ENCODE measurements around the gene PCDH19. TPM values are rescaled to one million over a fixed set of nuclear protein-coding genes. Genes with fewer than 3 reads are reported as not detected.

The PCDH19 gene
- total RNA-seq, 1 donor from 2014 or later = 0.38 TPM

GRCh38 chrX:100350704-100351489, 59.2 kb downstream of the PCDH19 start:
- Histone ChIP-seq H3K36me3 (no peaks in the 10 kb centered on the region), H3K4me3 (no peak overlapping the region), H3K27ac (replicated peaks) (no peak overlapping the region), H3K27me3 (ENCODE audit: low read depth) (no peaks in the 10 kb centered on the region), H3K9me3 (replicated peaks) (no peaks in the 10 kb centered on the region), H3K4me1 (no peaks in the 10 kb centered on the region)
- no peak for DNase-seq
- TF ChIP-seq CTCF (IDR thresholded peaks at IDR 0.05; ENCODE audit: borderline replicate concordance) = no peak
- intact Hi-C loops (cut with micrococcal nuclease) = no loop called here

GRCh38 chrX:100349391-100349790, 60.7 kb downstream of the PCDH19 start:
- no peaks in the 10 kb centered on the region for H3K36me3 ChIP-seq
- intact Hi-C loops (cut with micrococcal nuclease) = no loop called here
- H3K27me3 ChIP-seq (ENCODE audit: low read depth) = no peaks in the 10 kb centered on the region
- no peak overlapping the region for H3K27ac ChIP-seq (replicated peaks)
- no peaks in the 10 kb centered on the region for H3K4me1 ChIP-seq
- H3K4me3 ChIP-seq = no peak overlapping the region
- H3K9me3 ChIP-seq (replicated peaks) = no peaks in the 10 kb centered on the region
- DNase-seq = no peak
- no peak for TF ChIP-seq CTCF (IDR thresholded peaks at IDR 0.05; ENCODE audit: borderline replicate concordance)

GRCh38 chrX:100341142-100341510, 68.9 kb downstream of the PCDH19 start:
- intact Hi-C loops (cut with micrococcal nuclease) = no loop called here
- H3K9me3 ChIP-seq (replicated peaks) = no peaks in the 10 kb centered on the region
- DNase-seq = no peak
- H3K36me3 ChIP-seq = no peaks in the 10 kb centered on the region
- H3K4me1 ChIP-seq = no peaks in the 10 kb centered on the region
- H3K27ac ChIP-seq (replicated peaks) = no peak overlapping the region
- TF ChIP-seq CTCF (IDR thresholded peaks at IDR 0.05; ENCODE audit: borderline replicate concordance) = no peak
- no peak overlapping the region for H3K4me3 ChIP-seq
- no peaks in the 10 kb centered on the region for H3K27me3 ChIP-seq (ENCODE audit: low read depth)

GRCh38 chrX:100340491-100341141, 69.5 kb downstream of the PCDH19 start:
- no peaks in the 10 kb centered on the region for H3K4me1 ChIP-seq
- DNase-seq = no peak
- intact Hi-C loops (cut with micrococcal nuclease) = no loop called here
- TF ChIP-seq CTCF (IDR thresholded peaks at IDR 0.05; ENCODE audit: borderline replicate concordance) = no peak
- H3K27ac ChIP-seq (replicated peaks) = no peak overlapping the region
- H3K27me3 ChIP-seq (ENCODE audit: low read depth) = no peaks in the 10 kb centered on the region
- no peak overlapping the region for H3K4me3 ChIP-seq
- no peaks in the 10 kb centered on the region for H3K9me3 ChIP-seq (replicated peaks)
- no peaks in the 10 kb centered on the region for H3K36me3 ChIP-seq

GRCh38 chrX:100328351-100328750, 81.7 kb downstream of the PCDH19 start:
- no peaks in the 10 kb centered on the region for H3K27me3 ChIP-seq (ENCODE audit: low read depth)
- intact Hi-C loops (cut with micrococcal nuclease) = no loop called here
- no peak for TF ChIP-seq CTCF (IDR thresholded peaks at IDR 0.05; ENCODE audit: borderline replicate concordance)
- no peaks in the 10 kb centered on the region for H3K9me3 ChIP-seq (replicated peaks)
- DNase-seq = no peak
- H3K4me1 ChIP-seq = no peaks in the 10 kb centered on the region
- no peak overlapping the region for H3K4me3 ChIP-seq
- H3K36me3 ChIP-seq = no peaks in the 10 kb centered on the region
- no peak overlapping the region for H3K27ac ChIP-seq (replicated peaks)
